HCT116 (cell line): ENCODE measurements around the gene CALHM2. TPM values are rescaled to one million over a fixed set of nuclear protein-coding genes. Genes with fewer than 3 reads are reported as not detected.

Experiments used
- ATAC-seq: fragments of 200-7000 bp; cut with Tn5 transposase; 2 replicates; pipeline ENCODE4 v1.9.1; 2020; ENCODE audit warnings: mild to moderate bottlenecking, moderate library complexity
- BruUV-seq: library from RNA; stranded (reverse); fragments of 400-500 nt; replicated peaks from 2 replicates; lab custom pipeline; 2021; lab: Mats Ljungman, UMichigan
- CTCF ChIA-PET: fragments of 300-600 bp; sonication (Branson Sonifier 250); formaldehyde crosslinking; loops from one replicate; lab custom pipeline; 2021; ENCODE audit warnings: antibody characterized with exemption; lab: Charles Lee
- POLR2A ChIA-PET: fragments of 300-600, 350-600 bp; sonication (Branson Sonifier 250); formaldehyde crosslinking; loops from one replicate; lab custom pipeline; 2021; ENCODE audit warnings: antibody characterized with exemption; lab: Charles Lee
- RAD21 ChIA-PET, 2 experiments: fragments of 300-600 bp; sonication (Branson Sonifier 250); formaldehyde crosslinking; loops; one replicate each; lab custom pipeline; 2023; ENCODE audit warnings: low total read pairs in 2 of 2; ENCODE audit not compliant: uncharacterized antibody in 2 of 2, unreplicated experiment in 2 of 2, low non-redundant PET in 1 of 2; lab: Charles Lee
- DNase-seq: peaks from one replicate; pipeline ENCODE4 v3.0.0-alpha.2; 2010; ENCODE audit warnings: low read depth, low spot score
- H2AFZ ChIP-seq: fragments of 200-600 bp; shearing (Covaris generic), sonication (generic); 2 replicates; pipeline ENCODE4 v1.6.1; 2017; ENCODE audit warnings: low read depth, mixed run types, mixed read lengths, antibody characterized with exemption, low read length; ENCODE audit not compliant: poor library complexity, severe bottlenecking
- H3K27ac ChIP-seq: 2 replicates; pipeline ENCODE4 v1.5.1; 2012; ENCODE audit warnings: low read depth, low read length
- H3K27me3 ChIP-seq: fragments of 200-600 bp; sonication (generic); 2 replicates; pipeline ENCODE4 v1.6.1; 2016; ENCODE audit warnings: mixed run types, low read length, mixed read lengths; ENCODE audit not compliant: insufficient read depth
- H3K36me3 ChIP-seq, 2 experiments: fragments of 200-500 bp in 1 of 2; fragments of 200-600 bp in 1 of 2; sonication (Bioruptor generic) in 1 of 2; sonication (generic) in 1 of 2; 2 replicates each; pipeline versions ENCODE4 v1.5.1 to v1.6.1; 2014 to 2016; ENCODE audit warnings: low read length in 2 of 2, inconsistent platforms in 1 of 2, mixed read lengths in 1 of 2, mixed run types in 1 of 2; ENCODE audit not compliant: insufficient read depth in 2 of 2, control insufficient read depth in 1 of 2
- H3K4me1 ChIP-seq, 2 experiments: fragments of 200-600 bp in 1 of 2; sonication (generic) in 1 of 2; 2 replicates each; pipeline versions ENCODE4 v1.5.1 to v1.6.1; 2012 to 2017; ENCODE audit warnings: low read length in 2 of 2, inconsistent platforms in 1 of 2, mild to moderate bottlenecking in 1 of 2, mixed read lengths in 1 of 2, mixed run types in 1 of 2, moderate library complexity in 1 of 2; ENCODE audit not compliant: insufficient read depth in 2 of 2, control insufficient read depth in 1 of 2
- H3K4me2 ChIP-seq: fragments of 200-600 bp; sonication (generic); 2 replicates; pipeline ENCODE4 v1.6.1; 2017; ENCODE audit warnings: mixed run types, low read length, mixed read lengths
- H3K4me3 ChIP-seq, 2 experiments: fragments of 200-600 bp in 1 of 2; sonication (generic) in 1 of 2; replicated peaks in 1 of 2; 2 replicates each; pipeline ENCODE4 v1.5.1; 2011 to 2016; ENCODE audit warnings: low read length in 2 of 2, control low read depth in 1 of 2, low read depth in 1 of 2, mild to moderate bottlenecking in 1 of 2, mixed read lengths in 1 of 2, mixed run types in 1 of 2
- H3K79me2 ChIP-seq: fragments of 200-600 bp; sonication (generic); 2 replicates; pipeline ENCODE4 v1.6.1; 2017; ENCODE audit warnings: mild to moderate bottlenecking, mixed run types, low read length, moderate library complexity, mixed read lengths; ENCODE audit not compliant: insufficient read depth
- H3K9ac ChIP-seq: fragments of 200-600 bp; sonication (generic); 2 replicates; pipeline ENCODE4 v1.6.1; 2016; ENCODE audit warnings: low read length, mixed read lengths
- H3K9me2 ChIP-seq: fragments of 200-600 bp; sonication (generic), shearing (Covaris generic); 2 replicates; pipeline ENCODE4 v1.6.1; 2017; ENCODE audit warnings: mixed run types, mild to moderate bottlenecking, moderate library complexity; ENCODE audit not compliant: insufficient read depth
- H3K9me3 ChIP-seq, 2 experiments: fragments of 200-500 bp in 1 of 2; fragments of 200-600 bp in 1 of 2; sonication (Bioruptor generic) in 1 of 2; sonication (generic) in 1 of 2; 2 replicates each; pipeline ENCODE4 v1.6.1; 2014 to 2017; ENCODE audit warnings: low read length in 2 of 2, mixed read lengths in 2 of 2, inconsistent platforms in 1 of 2, low read depth in 1 of 2, mild to moderate bottlenecking in 1 of 2, mixed run types in 1 of 2, moderate library complexity in 1 of 2; ENCODE audit not compliant: control insufficient read depth in 1 of 2, insufficient read depth in 1 of 2
- H4K20me1 ChIP-seq: fragments of 200-600 bp; sonication (generic), shearing (Covaris generic); 2 replicates; pipeline ENCODE4 v1.6.1; 2017; ENCODE audit warnings: mixed run types, mild to moderate bottlenecking, moderate library complexity; ENCODE audit not compliant: insufficient read depth
- ATF3 ChIP-seq: IDR thresholded peaks from 2 replicates; pipeline ENCODE4 v1.6.1; 2012
- CBX3 ChIP-seq: IDR thresholded peaks from 2 replicates; pipeline ENCODE4 v1.6.1; 2012; ENCODE audit warnings: low read depth
- EZH2 ChIP-seq: fragments of 200-600 bp; sonication (generic); IDR thresholded peaks from 2 replicates; pipeline ENCODE4 v1.6.1; 2017; ENCODE audit warnings: antibody characterized with exemption, mixed run types
- POLR2A ChIP-seq: IDR thresholded peaks from 2 replicates; pipeline ENCODE4 v1.7.0; 2011; ENCODE audit warnings: borderline replicate concordance; ENCODE audit not compliant: insufficient read depth, insufficient read length; ENCODE audit errors: extremely low read depth
- RAD21 ChIP-seq: IDR thresholded peaks from 2 replicates; pipeline ENCODE4 v1.6.1; 2012; ENCODE audit warnings: low read depth, mild to moderate bottlenecking
- REST ChIP-seq: IDR thresholded peaks from 2 replicates; pipeline ENCODE4 v1.6.1; 2012; ENCODE audit warnings: low read depth
- ZFX ChIP-seq: fragments of 450-650 bp; IDR thresholded peaks from 2 replicates; pipeline ENCODE4 v1.6.1; 2017
- intact Hi-C: fragments of 100-400 bp; cut with micrococcal nuclease; formaldehyde crosslinking; loops from 2 replicates; pipeline ENCODE4 v1.10.0; 2022
- total RNA-seq: library from RNA; stranded (reverse); gene quantifications from one replicate; pipeline ENCODE4 v1.2.1, GENCODE V29; 2021; ENCODE audit not compliant: unreplicated experiment

The CALHM2 gene
- total RNA-seq, 1 experiment from 2014 or later, result 46.1 TPM

- DNase-seq (no peak), ATAC-seq (no peak)
- no peak overlapping the region; the same call in 1 of the 2 replicates for H3K27ac ChIP-seq
- H3K4me1 ChIP-seq, result peaks cover 0 to 7% of the 10 kb centered on the region in 2 experiments; a peak in 1 of 4 replicates
- no peak overlapping the region for H3K9ac ChIP-seq
- H3K4me3 ChIP-seq, result no peak overlapping the region
- intact Hi-C loops, result no loop called here
- TF ChIP-seq EZH2 (no peak), REST (no peak), CBX3 (no peak), ATF3 (no peak), ZFX (no peak), POLR2A (no peak), RAD21 (no peak)
- no peaks in the 10 kb centered on the region for H3K9me3 ChIP-seq
- no peaks in the 10 kb centered on the region for H3K9me2 ChIP-seq
- H3K36me3 ChIP-seq, result peaks cover 80 to 84% of the 10 kb centered on the region in 2 experiments
- peaks cover 8% of the 10 kb centered on the region for H3K79me2 ChIP-seq
- POLR2A ChIA-PET, result no interaction called here
- BruUV-seq, result no TSS peak
- no peaks in the 10 kb centered on the region for H4K20me1 ChIP-seq
- RAD21 ChIA-PET, result no interaction called here
- H3K4me2 ChIP-seq, result no peak overlapping the region
- H3K27me3 ChIP-seq, result no peaks in the 10 kb centered on the region
- H2AFZ ChIP-seq, result no peak overlapping the region
- CTCF ChIA-PET, result no interaction called here
Measured at GRCh38 chr10:103443475-103444185, 8.5 kb downstream of the CALHM2 start.
